ENCODE measurements around the gene WDR19.

WDR19 gene

DNA sequence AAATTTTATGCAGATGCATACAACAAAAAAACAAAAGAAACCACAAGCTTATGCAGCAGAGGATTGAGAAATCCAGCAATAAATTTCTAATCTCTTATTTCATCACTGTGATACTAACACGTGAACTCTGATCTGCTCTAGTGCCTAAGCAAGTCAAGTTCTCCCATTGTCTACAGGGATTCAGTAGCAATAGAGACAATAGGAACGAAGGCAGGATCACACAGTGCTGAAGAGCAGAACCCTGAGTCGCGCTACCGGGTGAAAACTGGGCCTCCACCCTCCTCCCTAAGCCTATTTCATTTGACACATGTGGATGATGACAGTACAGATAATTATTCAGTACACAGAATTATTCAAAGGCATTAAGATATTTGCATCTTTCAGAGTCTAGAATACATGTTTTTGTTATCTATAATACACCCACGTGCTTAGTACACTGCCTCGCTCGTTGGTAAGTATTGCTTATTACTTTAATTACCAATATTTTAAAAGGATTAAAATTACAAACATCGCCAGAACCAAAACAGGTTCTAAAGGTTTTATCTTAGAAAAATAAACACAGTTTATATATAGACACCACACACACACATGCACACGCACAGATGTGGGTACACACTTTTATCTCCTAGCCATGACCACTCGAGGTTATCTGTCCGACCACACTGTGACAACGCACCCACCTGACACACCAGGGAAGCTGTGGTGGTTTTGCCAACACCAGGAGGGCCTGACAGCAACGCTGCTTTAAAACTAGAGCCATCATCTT lies 123.8 kb downstream of the WDR19 start:
- DNase-seq: no peak

DNA sequence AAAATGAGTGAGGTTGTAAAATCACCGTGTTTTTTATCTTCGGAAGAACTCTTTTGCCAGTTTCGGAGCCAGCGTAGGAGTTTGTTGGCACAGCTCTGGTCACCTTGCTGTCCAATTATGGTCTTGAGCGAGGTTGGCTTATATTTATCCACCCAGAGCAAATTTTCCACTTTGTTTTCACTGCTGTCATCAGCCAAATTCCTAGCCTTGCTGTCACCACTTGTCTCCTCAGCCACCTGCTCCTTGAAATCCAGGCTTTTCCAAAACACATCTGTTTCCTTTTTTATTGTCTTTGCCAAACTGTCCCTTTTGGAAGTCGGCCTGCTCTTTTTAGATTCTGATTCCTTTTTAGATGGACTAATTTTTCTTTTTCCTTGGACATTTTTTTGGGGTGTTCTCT lies 126.3 kb downstream of the WDR19 start:
- DNase-seq: peak; percentile 70

DNA sequence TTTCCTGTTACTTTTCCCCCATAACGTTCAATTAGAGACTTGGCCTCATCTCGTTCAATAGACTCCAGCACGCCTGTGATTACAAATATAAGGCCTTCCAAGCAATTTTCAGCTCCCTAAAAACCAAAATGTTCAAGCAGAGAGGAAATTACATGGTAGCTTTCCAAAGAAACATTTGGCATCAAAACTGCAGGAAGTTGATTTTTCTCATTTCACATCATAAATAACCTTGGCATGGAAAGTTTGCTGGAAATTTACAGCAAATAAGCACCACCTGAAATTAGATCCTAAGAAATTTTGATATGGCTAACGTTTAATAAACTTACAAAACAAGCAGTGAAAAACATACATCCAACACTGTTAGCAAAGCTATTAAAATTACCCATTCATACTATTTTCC lies 130.5 kb downstream of the WDR19 start:
- no peak for DNase-seq

DNA sequence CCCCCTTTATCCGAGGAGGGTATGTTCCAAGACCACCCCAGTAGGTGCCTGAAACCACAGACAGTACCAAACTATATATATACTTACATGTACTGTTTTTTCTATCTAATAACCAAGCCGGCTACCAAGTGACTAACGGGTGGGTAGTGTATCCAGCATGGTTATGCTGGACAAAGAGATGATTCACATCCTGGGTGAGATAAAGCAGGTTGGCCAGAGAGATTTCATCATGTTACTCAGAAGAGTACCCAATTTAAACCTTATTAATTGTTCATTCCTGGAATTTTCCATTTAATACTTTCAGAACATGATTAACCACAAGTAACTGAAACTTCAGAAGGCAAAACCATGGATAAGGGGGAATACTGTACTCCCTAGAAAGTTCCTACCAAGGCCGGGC lies 137.3 kb downstream of the WDR19 start:
- no peak for DNase-seq

DNA sequence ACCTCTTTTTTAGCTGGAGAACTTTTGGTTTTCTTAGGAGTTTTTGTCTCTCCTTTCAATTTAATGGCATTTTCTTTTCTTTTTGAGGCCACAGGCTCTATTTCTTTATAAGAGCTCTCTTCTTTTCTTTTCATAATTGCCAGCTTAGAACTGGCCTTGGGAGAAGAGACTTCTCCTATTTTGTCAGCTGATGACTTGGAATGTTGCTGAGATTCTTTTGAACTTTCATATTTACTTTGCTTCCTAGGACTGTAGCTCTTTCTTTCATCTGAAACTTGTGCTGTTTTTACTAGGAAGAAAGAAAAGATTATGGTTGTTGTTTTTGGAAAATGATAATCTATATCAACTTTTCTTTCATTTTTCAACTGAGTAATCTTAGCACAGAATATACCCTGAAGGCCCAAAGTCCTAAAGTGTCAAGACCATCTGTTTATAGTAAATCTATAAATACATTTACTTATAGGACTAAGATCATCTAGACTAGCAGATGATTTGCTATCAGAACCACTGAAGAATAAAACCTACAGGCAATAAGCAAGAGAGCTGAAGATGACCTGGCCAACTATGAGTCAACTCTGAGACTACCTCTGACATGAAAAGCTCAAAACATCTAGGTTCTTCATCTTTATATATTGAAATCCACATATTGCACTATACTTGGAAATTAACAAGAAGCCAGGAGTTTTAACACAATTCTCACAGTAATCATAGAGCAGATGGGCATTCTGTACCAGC lies 138.2 kb downstream of the WDR19 start:
- DNase-seq: no peak

DNA sequence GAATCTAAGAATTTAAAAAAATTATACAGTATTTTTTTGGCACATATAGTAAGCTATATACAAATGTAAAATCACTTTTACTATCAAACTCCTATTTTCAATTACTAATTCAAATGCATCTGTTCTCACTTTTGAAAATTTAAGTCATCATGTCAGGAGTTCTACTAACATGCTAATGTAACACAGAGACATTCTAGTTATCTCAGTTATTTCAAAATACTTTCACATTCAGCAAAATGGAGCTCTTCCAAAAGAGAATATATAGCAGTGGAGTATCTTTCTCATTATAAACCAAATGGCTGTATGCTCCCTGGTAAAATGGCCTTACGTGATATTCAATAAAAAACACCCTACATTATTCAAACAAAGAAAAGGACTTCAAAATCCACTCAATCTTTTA lies 141.5 kb downstream of the WDR19 start:
- DNase-seq: no peak

DNA sequence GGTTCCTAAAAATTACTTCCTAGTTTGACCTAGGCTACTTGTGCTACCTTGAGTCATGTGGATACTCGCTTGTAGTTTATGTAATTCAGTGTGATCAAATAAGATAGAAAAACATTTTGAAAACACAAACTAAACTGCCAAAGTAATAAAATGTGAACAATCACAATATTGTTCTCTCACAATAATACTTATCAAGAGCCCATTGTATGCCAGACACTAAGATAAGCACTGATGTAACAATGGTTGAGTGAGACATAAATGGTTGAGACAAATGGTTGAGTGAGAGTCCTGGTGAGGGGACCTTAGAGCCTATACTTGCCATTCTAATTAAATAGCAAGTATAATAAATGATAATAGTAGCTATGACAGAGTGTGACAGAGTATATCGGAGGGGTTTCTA lies 142.1 kb downstream of the WDR19 start:
- DNase-seq: no peak

DNA sequence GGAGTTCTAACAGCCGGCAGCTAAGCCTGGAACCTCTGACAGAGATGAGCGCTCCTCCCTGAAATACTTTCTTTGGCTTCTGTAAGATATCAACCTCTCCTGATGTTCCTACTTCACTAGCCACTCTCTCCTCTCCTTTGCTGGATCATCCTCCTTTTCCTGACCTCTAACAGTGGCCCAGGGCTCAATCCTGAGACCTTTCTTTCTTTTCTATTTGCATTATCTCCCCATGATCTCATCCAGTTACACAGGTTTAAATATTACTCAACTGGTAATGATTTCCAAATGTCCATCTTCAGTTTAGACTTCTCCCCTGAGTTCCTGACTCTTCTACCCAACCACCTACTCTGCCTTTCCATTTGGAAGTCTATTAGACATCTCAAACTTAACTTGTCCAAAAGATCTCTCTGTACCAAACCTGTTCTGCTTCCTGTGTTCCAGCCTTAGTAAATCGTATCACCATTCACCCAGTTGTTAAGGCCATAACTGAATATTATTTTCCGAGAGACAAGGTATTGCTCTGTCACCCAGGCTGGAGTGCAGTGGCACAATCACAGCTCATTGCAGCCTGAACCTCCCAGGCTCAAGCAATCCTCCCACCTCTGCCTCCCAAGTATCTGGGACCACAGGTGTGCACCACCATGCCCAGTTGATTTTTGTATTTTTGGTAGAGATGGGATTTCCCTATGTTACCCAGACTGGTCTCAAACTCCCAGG lies 142.7 kb downstream of the WDR19 start:
- no peak for DNase-seq

DNA sequence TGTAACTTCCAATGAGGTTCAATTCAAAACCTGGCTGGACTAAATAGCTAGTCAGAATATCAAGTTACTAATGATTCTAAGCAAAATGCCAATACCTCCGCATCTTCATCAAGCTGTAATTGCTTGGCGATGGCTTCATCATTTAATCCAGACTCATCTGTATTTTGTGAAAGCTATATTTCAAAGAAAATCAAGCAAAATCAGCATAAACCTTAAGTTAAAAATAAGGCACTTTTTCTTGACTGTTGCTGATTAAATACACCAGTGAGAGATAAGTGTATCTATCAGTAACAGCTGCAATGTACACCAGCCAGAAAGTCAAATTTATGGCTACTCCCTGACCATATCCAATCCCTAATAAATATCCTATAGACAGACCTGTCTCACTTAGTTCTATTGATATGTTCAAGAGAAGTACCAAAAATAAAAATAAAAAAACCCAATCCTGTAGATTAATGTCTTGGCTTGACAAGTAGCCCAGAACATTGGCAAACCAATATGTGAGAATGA lies 144.2 kb downstream of the WDR19 start:
- no peak for DNase-seq

DNA sequence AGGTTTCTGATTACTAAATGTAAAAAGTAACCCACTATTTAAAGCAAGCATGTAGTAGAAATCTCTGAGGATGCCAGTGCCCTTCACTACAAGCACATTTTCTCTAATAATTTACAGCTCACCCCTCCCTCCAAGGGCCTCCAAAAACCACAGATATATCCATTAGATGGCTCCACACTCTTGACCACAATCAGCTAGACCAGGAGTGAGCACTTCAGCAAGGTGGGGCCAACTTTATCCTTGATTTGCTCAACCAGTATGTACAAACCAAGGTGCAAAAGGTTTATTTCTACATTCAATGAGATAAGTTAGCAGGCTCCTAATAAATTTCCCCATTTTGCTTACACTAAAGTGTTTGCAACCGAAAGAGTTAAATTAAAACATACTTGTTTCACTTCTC lies 148.0 kb downstream of the WDR19 start:
- DNase-seq: no peak

DNA sequence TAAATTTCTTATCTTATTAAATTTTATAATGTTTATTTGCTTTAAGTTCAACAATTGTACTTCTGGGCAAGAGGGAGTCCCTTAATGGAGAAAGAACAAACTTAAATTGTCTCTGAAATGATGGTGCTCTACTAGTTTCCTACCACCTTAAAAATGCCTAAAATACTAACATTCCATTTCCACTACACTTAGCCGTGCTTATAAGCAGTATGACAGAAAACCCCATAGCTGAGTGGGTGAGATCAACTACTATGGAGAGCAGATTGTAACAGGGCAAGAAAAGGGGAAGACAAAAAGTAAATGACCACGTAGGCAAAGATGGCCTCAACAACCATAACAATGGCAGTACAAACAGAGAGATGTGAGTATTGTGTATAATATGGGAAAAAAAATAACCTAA lies 148.9 kb downstream of the WDR19 start:
- no peak for DNase-seq
